Measurements from ENCODE around the gene ZNF605. TPM values are rescaled to one million over a fixed set of nuclear protein-coding genes. Genes with fewer than 3 reads are reported as not detected.

The ZNF605 gene
- total and polyA plus RNA-seq, 9 of the 15 experiments (the other 6 are each of a cell fraction or from before 2014, with no cell fraction given) = 0.45 to 1.1 (median 0.68) TPM

DNA sequence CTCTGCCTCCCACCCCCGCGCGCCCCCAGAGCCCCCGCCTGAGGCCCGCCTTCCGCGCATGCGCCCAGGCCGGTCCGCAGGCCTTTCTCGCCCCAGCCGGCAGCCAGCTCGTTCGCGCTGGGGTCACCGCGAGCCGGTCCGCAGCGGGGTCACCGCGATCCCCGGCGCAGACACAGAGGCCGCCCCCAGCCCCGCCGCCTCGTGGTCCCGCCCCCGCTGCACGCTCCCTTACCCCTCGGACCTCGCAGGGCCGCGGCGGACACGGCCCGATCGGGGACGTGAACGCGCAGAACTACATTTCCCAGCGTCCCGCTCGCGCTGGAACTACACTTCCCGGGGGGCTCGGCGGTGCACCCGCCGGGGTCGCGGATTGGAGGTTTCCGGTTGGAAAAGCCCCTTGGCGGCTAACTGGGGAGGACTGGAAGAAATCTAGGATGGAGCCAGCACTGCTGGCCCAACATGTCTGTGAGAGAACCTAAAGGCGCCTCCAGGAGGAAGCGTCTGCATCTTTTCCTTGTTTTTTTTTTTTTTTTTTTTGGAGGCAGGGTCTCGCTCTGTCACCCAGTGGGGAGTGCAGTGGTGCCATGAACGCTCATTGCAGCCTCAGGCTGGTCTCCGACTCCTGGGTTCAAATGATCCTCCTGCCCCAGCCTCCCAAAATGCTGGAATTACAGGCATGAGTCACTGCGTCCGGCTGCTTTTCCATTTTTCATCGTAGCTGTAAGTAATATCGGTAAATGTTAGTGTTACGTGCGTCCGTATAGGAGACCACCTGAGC lies at the start of gene ZNF605 (continued):
- TF ChIP-seq ZHX1 (conservative IDR thresholded peaks at IDR 0.05; ENCODE audit: low read length) (no peak), WHSC1 (IDR thresholded peaks at IDR 0.05; ENCODE audit: low read length) (no peak), ZFP1 (CRISPR knock-in tag; IDR thresholded peaks at IDR 0.05) (no peak), RCOR1 (IDR thresholded peaks at IDR 0.05; ENCODE audit: borderline replicate concordance in 1 of 2, low read depth in 2 of 2, low read length in 2 of 2) (no peak), ZNF778 (CRISPR knock-in tag; IDR thresholded peaks at IDR 0.05) (no peak), THRB (CRISPR knock-in tag; conservative IDR thresholded peaks at IDR 0.05) (no peak), IRF1 (CRISPR knock-in tag; IDR thresholded peaks at IDR 0.05; ENCODE audit: borderline replicate concordance) (no peak), ETV6 (IDR thresholded peaks at IDR 0.05; ENCODE audit: borderline replicate concordance in 1 of 2, low read depth in 2 of 2, low read length in 1 of 2) (no peak), ETV6 (CRISPR knock-in tag; IDR thresholded peaks at IDR 0.05; ENCODE audit: borderline replicate concordance) (no peak), RBBP5 (IDR thresholded peaks at IDR 0.05; ENCODE audit: borderline replicate concordance, insufficient read depth, low read length, poor library complexity, severe bottlenecking) (no peak)
- TF ChIP-seq, protein P1, sequence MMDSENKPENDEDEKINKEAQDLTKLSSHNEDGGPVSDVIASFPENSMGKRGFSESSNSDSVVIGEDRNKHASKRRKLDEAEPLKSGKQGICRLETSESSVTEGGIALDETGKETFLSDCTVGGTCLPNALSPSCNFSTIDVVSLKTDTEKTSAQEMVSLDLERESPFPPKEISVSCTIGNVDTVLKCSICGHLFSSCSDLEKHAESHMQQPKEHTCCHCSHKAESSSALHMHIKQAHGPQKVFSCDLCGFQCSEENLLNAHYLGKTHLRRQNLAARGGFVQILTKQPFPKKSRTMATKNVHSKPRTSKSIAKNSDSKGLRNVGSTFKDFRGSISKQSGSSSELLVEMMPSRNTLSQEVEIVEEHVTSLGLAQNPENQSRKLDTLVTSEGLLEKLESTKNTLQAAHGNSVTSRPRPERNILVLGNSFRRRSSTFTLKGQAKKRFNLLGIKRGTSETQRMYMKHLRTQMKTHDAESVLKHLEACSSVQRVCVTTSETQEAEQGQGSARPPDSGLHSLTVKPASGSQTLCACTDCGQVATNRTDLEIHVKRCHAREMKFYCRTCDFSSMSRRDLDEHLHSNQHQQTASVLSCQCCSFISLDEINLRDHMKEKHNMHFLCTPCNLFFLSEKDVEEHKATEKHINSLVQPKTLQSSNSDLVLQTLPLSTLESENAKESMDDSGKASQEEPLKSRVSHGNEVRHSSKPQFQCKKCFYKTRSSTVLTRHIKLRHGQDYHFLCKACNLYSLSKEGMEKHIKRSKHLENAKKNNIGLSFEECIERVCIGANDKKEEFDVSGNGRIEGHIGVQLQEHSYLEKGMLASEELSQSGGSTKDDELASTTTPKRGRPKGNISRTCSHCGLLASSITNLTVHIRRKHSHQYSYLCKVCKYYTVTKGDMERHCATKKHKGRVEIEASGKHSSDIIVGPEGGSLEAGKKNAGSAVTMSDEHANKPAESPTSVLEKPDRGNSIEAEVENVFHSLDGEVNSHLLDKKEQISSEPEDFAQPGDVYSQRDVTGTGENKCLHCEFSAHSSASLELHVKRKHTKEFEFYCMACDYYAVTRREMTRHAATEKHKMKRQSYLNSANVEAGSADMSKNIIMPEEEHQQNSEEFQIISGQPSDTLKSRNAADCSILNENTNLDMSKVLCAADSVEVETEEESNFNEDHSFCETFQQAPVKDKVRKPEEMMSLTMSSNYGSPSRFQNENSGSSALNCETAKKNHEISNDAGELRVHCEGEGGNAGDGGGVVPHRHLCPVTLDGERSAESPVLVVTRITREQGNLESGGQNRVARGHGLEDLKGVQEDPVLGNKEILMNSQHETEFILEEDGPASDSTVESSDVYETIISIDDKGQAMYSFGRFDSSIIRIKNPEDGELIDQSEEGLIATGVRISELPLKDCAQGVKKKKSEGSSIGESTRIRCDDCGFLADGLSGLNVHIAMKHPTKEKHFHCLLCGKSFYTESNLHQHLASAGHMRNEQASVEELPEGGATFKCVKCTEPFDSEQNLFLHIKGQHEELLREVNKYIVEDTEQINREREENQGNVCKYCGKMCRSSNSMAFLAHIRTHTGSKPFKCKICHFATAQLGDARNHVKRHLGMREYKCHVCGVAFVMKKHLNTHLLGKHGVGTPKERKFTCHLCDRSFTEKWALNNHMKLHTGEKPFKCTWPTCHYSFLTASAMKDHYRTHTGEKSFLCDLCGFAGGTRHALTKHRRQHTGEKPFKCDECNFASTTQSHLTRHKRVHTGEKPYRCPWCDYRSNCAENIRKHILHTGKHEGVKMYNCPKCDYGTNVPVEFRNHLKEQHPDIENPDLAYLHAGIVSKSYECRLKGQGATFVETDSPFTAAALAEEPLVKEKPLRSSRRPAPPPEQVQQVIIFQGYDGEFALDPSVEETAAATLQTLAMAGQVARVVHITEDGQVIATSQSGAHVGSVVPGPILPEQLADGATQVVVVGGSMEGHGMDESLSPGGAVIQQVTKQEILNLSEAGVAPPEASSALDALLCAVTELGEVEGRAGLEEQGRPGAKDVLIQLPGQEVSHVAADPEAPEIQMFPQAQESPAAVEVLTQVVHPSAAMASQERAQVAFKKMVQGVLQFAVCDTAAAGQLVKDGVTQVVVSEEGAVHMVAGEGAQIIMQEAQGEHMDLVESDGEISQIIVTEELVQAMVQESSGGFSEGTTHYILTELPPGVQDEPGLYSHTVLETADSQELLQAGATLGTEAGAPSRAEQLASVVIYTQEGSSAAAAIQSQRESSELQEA (IDR thresholded peaks at IDR 0.05; ENCODE audit: low read depth) = no peak
- TF ChIP-seq, protein P2, sequence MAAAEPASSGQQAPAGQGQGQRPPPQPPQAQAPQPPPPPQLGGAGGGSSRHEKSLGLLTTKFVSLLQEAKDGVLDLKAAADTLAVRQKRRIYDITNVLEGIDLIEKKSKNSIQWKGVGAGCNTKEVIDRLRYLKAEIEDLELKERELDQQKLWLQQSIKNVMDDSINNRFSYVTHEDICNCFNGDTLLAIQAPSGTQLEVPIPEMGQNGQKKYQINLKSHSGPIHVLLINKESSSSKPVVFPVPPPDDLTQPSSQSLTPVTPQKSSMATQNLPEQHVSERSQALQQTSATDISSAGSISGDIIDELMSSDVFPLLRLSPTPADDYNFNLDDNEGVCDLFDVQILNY (CRISPR knock-in tag; IDR thresholded peaks at IDR 0.05) = no peak
